Esophagus muscularis mucosa (tissue), 4 donors: ENCODE results near the gene NUDCD2.

Experiments used
- CTCF ChIP-seq, 3 experiments: fragments of 200-600 bp in 2 of 3; fragments of 450-650 bp in 1 of 3; sonication (generic) in 2 of 3; IDR thresholded peaks; one replicate each; pipeline ENCODE4 v1.5.1; 2017 to 2019; ENCODE audit warnings: antibody characterized with exemption in 3 of 3, mild to moderate bottlenecking in 2 of 3, moderate library complexity in 1 of 3
- EP300 ChIP-seq: sonication (generic); formaldehyde crosslinking; IDR thresholded peaks from one replicate; pipeline ENCODE4 v1.6.1; 2017; ENCODE audit warnings: antibody characterized with exemption
- POLR2A ChIP-seq: fragments of 450-650 bp; IDR thresholded peaks from one replicate; pipeline ENCODE4 v1.6.1; 2017; ENCODE audit warnings: antibody characterized with exemption, moderate library complexity, mild to moderate bottlenecking, low read depth

GRCh38 chr5:163478126-163478981 lies 18.5 kb upstream of the NUDCD2 start:
- TF ChIP-seq CTCF (IDR thresholded peaks at IDR 0.05) (no peak), EP300 (no peak), POLR2A (no peak)
